GM21360 (cell line): ENCODE results near the gene LSM12.
"Not testable (repeated sequence)": the region's sequence is repeated elsewhere in the genome, so short reads cannot be mapped to it uniquely, and the experiment has no call there.

Experiments
- ATAC-seq: cut with Tn5 transposase; IDR thresholded peaks from one replicate; pipeline ENCODE4 v1.9.1; 2021; ENCODE audit warnings: mild to moderate bottlenecking, moderate library complexity; ENCODE audit not compliant: unreplicated experiment

LSM12 gene

DNA sequence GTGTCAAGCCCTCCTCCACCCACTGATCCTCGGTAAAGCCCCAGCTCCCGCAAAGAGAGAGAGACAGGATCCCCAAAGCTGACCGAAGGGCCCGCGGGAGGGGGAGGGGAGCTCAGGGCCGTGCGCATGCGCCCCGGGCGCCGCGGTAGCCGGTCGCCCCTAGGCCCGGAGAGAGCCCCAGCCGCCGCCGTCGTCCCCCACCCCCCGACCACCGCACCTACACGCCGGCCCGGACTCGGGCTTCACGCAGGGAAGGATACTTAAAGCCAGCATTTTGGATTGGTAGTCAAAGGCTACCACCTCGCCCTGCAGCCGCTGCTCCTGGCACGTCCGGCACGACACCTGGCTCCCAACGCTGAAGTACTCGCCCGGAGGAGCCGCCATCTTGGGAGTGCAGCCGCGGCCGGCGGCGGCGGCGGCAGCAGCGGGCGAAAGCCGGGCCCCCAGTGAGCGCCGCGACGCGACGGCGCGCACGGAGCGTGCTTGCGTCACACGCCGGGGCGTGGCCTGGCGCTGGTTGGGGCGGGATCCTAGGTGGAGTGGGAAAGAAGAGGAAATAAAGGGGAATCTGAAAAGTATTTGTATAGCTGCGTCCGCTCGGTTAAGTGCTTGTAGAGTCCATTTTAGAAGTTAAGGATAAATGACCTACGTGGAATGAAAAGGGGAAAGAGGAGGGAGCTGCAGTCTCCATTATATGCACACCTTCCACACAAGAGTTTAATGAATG lies at the start of gene LSM12:
Gene LSM12 (minus strand): TSS at position 468 of the 727 bp plus-strand sequence. CDS start 84 bp downstream, at position 384.
- peak; percentile 57 for ATAC-seq

DNA sequence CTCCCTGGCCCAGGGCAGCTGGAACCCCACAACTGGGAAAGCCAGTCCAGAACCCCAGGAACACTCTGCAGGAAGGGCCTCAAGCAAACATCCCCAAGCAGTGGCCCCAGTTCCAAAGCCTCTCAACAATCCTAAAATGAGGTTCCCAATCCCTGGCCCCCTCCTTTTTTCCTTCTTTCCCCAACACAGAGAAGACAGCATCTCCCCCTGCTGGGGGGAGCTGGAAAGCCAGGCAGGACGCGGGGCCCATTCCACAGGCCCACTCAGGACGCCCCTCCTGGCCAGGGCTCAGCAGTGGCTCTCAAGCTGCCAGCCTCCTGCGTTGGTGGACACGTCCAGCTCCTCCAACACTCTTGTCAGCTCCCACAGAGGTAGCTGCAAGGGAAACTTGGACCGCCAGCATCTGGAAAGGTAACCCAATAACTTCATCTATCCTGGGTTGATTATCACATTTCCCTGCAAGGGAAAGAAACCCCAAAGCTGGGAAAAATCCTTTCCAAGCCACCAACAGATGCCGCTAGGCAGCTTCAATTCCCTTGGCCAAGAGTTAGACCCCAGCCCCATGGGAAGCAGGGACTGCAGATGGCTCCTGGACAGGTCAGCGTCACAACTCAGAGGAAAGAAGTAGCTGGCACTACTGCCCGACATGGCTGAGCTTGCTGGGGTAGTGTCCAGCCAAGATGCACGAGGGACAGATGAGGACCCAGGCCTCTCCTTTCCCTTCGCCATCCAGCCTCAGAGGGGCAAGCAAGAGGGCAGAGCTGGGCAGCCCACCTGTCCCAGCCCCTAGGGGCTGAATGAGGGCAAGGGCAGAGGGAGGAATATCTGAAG lies 49.3 kb upstream of the LSM12 start:
- no peak for ATAC-seq

DNA sequence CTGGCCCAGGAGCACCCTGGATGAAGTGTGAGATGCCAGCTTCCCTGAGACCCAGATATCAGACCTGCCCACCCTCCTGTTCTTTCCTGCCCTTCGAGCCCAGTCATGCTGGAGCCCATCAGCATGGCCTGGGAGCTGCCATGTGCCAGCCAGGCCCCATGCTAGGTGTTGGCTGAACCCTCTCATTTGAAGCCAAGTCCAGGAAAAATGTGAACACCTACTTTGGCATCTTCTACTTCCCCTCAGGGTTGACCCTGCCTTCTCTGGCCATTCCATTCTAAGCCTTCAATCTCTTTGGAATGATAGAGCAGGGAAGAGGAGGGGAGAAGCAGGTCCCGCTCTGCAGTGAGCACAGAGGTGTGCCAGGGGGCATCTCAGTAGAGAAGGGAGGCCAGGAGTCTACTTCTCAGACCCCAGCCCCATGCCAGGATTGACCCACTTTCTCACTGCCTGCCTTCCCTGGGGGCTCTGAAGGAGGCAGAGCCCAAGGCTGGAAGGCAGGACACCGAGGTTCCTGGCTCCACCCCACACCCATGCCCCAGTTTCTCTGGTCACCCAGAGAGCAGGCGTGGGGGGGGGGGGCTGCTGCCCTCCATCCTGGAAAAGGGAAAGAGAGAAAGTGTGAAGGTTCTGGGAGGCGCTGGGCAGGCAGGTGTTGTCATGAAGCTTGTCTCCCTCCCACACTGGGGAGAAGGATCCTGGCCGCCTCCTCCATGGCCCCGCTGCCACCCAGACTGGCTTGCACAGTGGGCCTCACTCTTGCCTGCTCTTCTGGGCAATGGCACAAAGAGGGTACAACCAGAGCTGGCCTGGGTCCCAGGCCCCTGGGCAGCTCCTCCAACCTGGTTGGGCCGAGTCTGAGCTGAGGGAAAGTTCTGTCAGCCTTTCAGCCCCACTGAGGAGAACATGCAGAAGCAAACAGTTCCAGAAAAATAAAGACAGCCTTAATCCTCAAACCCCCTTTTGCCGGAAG lies 47.7 kb upstream of the LSM12 start:
- ATAC-seq = no peak

DNA sequence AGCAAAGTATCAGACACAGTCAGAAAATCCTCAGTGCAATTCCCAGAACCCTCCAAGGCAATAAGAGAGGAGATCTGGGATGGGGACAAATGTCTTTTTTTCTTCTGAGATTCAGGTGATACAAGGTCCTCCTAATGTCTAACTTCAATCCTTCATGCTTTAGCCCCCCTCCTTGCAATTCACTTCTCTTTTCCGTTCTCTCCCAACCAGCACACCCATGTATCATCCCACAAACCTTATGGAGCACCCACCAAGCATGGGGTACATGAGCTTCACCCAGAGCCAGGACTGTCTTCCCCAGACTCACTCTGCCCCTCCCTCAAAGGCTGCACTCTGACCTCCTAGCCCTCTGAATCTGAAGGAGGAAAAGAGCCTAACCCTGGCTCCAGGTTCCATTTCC lies 46.9 kb upstream of the LSM12 start:
- no peak for ATAC-seq

DNA sequence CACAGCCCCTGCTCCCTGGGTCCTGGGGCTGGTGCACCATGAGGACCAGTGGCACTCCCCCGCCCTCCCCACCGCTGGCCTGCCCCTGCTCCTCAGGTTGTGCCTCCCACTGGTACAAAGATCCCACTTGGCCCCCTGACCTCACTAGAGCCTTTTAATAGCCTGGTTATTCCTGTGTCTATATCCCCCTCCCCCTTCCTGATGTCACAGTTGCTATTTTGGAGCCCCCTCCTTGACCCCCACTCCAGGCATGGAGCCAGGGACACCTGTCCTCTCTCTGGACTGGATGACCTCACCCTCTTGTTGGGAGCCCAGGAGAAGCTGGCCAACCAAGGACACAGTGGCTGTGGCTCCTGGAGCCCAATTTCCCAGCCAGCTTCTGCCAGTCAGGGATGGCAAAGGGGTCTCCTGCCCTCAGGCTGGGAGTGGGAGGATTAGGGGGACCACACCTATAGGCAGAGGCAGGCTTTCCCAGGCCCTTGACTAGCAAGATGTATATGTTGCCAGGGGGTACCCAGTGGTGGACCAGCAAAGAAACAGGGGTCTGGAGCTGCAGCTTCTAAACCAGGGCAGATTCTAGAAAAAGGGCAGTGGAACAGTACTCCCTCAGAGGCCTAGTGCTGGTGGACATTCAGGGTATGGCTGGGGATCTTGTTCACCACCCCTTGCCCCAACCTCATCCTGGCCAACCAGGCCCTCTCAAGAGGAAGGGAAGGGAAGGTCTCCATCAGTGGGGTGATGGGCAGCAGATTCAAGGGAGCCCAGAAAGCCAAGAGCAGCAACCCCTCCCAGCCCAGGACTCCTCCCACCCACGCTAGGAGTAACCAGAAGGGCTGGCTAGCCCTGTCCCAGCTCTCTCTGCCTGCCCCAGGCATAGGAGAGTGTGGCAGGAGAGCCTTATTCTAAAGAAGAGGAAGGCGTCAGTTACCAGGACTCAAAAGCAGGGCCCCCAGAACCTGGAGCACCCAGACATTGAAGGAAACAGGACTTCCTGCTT lies 46.1 kb upstream of the LSM12 start:
- ATAC-seq = no peak

DNA sequence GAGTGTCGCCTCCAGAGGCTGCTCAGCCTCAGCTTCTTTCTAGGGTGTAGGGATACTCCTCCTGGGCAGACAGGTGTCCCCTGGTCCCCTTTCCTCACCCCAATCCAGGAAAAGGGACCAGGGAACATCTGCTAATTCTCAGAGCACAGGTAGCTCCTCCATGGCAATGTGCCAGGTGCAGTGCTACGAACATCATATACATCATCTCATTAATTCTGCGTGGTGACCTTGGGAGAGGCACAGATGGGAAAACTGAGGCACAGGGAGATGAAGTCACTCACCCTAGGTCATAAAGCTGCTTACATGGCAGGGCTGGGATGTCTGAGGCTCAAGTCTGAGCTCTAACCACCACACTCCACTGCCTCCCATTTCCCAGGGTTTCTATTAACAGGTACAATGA lies 45.3 kb upstream of the LSM12 start:
- ATAC-seq = no peak

DNA sequence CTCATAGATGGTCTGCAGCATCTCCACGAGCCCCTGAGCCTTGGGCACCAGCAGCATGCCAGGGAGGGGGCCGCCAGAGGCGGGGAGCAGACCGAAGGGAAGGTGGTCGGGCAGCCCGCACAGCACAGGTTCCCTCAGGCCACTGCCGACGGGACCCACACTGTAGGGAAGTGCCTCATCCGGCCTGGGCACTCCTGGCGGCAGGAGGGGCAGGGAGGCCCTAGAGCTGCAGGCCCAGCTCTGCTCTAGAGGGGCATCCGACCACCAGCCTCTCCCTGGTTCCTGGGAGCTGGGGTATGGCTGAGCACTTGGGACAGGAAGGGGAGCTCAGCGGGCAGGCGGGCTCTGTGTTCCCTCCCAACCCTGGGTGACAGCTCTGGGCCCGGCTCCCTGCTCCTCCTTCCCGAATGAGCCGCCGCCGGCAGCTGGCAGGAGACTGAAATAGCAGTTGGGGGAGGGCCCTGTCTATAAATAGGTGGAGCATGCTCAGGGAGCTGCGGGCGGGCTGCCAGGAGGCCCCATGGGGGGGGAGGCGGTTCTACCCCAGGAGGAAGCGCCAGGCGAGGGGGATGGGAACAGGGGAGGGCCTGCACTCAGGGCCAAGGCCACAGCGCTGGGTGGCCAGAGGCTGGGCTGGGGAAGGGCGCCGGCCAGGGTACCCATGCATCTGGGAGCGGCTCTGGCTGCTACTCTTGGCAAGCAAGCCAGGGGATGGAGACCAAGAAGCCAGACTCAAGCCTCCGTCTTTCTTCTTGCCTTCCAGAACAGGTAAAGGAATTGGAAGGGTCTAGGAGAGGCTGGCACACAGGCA lies 44.6 kb upstream of the LSM12 start:
- no peak for ATAC-seq

DNA sequence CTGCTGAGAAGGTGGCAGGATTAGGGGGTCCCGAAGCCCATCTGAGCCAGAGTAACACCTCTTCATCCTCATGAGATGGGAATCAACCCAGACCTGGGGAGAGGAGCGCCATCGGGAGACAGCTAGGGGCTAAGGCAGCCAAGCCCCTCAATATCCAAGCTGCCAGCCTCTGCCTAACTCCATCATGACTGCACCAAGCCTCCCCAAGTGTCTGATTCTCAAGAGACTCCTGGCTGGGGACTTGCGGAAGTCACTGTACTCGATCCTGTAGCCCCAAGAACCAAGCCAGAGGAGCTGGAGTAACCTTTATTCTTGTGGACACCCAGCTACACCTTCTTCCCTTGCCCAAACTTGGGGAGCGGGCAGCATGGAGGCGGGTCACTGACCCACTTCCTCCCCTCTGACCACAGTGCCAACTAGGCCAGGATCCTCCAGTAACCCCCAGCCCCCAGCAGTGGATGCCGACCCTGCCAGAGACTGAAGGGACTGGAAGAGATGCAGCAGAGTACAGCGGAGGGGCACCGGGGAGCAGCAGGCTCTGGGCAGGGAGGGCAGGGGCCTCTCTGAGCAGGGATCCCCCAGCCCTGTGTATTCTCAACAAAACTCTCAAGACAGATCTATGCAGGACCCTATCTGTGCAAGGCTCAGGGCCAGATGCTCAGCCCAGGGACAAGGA lies 43.7 kb upstream of the LSM12 start:
- ATAC-seq = no peak

DNA sequence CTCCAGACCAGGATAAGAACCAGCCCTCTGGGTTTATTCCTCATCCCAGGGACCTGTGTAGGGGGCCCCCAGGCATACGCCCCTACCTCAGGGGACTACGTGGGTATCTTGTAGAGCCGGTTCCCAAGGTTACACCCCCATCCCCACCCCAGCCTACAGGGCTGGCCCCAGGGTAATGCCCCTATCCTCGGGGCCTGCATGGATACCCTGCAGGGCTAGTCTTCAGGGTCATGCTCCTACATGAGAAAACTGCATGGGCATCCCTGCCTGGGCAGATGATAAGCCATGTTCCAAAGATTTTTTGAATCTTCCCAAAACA lies 42.8 kb upstream of the LSM12 start:
- no peak for ATAC-seq

DNA sequence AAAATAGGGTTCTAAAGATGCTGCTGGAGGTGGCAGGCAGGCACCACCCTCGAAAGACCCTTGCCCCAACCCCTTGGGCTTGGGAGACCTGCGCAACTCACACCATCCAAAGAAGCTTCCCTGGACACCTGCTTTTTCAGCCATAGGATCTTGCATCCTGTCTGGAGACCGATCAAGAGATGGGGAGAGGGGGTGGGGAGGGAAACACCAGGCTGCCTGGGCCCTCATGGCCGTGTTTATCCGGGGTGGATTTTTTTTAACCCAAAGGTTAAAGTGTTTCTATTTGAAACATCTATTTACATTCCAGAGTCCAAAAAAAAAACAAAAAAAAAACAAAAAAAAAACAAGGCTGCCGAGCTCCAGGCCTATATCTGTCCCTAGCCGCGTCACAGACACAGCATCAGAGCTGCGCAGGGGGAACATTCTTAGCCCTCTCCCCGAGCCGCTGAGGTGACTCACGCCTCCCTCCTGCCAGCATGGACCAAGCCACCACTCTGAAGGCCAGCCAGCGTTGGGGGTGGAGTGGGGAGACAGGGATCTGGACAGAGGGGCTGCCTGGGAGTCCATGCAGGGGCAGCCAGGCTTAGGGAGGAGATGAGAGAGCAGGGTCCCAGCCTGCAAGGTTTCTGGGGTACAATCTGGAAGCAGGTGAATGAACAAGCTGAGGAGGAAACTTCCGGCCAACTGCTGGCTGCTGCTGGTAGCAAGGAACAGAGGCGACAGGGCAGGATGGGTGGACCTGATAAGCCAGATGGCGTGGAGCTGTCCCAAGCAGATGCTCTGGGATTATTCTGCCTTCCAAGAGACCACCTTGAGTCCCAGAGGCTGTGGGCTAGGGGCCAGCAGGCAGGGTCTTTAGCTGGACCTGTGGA lies 42.2 kb upstream of the LSM12 start:
- ATAC-seq = no peak

DNA sequence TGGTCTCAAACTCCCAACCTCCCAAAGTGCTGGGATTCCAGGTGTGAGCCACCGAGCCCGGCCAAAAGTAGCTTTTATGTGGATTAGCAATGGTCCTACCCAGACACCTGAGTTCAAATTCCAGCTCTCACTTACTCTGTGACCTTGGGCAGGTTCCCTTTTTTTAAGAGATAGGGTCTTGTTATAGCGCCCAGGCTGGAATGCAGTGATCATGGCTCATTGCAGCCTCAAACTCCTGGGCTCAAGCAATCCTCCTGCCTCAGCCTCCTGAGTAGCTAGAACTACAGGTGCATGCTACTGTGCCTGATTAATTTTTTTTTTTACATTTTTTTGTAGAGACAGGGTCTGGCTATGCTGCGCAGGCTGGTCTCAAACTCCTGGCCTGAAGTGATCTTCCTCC lies 40.3 kb upstream of the LSM12 start:
- no peak for ATAC-seq

DNA sequence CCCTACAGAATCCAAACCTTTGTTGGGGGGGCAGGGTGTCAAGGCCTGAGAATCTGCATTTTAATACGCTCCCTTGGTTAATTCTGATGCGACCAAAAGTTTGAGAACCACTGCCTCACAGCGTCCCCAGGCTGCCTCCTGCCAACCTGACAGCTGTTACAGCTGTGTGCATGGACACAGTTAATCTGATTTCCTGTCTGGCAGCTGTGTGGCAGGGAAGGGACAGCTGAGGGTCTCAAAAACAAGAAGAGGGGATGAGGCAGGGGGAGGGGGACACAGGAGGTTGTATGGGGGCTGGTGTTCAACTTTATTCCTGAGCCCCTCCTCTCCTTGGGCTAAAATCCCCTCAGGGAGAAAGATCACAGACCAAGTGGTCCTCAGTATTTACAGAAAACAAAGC lies 39.5 kb upstream of the LSM12 start:
- no peak for ATAC-seq

DNA sequence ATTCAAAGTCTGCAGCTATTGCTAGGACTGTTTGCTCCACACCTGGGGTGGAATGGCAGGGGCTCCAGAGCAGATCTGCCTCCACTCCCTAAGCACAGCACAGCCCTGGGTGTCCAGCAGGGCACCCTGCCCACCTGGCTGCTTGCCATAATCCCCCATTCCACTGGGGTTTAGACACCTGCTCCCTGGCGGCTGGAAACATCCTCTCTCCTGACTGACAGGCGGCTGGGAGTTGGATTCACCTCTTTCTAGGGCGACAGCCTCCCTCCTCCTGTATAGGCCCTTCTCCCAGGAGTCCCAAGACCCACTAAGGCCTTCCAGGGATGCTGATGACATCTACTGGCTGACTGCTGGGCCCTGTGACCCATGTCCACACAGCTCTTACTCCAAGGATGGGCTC lies 39.0 kb upstream of the LSM12 start:
- ATAC-seq = no peak

DNA sequence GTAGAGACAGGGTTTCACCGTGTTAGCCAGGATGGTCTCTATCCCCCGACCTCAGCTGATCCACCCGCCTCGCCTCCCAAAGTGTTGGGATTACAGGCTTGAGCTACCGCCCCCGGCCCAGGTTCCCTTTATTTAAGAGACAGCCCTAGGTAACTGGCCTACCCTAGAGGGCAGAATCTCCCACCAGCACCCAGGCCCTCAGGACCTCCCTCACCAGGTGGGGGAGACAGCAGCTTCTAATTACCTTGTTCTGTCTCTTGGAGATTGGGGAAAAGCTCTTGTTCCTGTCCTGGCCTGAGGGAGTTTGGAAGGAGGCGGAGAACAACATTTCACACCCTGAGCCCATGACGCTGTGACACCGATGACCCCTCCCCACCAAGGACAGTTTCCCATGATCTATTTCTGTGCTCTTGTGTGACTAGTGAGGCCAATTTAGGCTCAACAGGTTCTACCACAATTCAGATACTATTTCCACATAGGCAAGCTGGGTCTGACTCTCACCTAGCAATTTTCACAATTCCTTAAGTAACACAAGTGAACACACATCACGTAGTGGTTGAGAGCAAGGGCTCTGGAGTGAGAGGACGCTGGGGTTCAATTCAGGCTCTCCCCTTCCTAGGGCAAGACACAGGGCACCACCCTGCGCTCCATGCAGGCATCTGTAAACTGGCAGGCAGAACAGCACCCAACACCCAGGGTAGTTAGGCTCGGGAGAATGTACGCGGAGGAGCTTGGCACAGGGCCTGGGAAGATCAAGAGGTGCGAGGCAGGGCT lies 36.6 kb upstream of the LSM12 start:
- ATAC-seq = no peak

DNA sequence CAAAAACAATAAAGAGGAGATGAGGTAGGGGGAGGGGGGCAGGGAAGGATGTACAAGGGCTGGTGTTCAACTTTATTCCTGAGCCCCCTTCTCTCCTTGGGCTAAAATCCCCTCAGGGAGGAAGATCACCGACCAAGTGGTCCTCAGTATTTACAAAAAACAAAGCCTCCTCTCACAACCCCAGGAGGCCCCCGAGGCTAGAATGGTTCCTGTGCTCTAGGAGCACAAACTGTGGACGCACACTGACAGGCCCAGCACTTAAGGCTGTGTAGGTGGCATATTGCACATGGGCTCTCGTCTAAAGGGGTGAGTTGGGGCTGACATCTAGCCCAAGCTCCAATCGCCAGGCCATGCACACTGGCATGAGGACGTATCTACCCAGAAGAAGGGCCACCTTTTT lies 35.4 kb upstream of the LSM12 start:
- ATAC-seq = not testable (repeated sequence)

DNA sequence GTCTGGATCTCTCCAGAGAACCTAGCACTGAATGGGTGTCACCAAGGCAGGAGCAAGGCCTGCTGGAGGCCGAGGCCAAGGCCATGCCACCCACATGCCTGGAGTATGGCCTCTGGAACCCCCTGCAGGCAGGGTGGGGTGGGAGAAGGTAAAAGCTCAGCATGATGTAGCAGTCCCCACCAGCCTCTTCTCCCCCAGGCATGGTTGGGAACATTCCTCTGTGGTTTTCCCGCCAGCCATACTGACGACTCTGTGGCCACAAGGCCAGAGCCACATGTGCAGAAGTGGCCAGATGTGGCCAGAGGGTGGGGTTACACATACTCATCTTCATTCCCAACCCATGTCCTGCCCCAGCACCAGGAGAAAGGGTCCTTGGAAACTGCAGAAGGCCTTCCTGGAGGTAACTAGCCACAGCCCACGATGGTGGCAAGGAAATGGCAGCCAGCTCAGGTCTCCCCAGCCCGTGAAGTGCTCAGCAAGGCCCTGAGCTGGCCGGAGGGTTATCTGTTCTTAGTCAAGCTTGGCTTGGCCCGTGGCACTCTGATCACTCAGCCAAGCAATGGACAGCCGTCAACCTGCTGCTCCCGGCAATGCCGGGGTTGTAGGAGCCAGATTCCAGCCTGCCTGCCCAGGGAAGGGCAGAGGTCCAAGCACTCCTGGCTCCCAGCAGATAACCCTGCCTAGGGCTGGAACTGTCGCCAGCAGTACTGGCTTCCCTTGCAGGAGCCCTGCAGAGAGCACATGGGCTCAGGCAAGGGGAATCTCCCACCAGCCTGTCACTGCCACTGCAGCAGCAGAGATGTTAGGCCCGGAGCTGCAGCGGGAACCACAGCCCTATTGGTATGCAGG lies 30.9 kb upstream of the LSM12 start:
- ATAC-seq = no peak
